Measurements from ENCODE around the gene PHACTR1.

- TF ChIP-seq TAF1 (IDR thresholded peaks at IDR 0.05; ENCODE audit: borderline replicate concordance, low read depth, low read length) (no peak), CTCF (IDR thresholded peaks at IDR 0.05) (no peak)
Measured at GRCh38 chr6:12798326-12798725, 81.8 kb downstream of the PHACTR1 start.

Measured in SK-N-SH (cell line).